Spleen (tissue), 11 donors: Measurements from ENCODE around the gene CPSF4L. TPM values are rescaled to one million over a fixed set of nuclear protein-coding genes. Genes with fewer than 3 reads are reported as not detected.
A peak's percentile ranks its signal among the peaks of the same experiment; 100 is the strongest.
"Not testable (repeated sequence)": the region's sequence is repeated elsewhere in the genome, so short reads cannot be mapped to it uniquely, and the experiment has no call there.

Experiments
- DNase-seq: peaks from one replicate; pipeline ENCODE4 v3.0.0-alpha.2; 2020
- H3K27ac ChIP-seq, 8 donors: fragments of 200-600 bp; sonication (generic) in 7 of 8; 1 replicate in 4 of 8; 2 replicates in 4 of 8; pipeline versions ENCODE4 v1.5.0 to v1.8.0; 2016 to 2021; ENCODE audit warnings: inconsistent platforms in 4 of 8, mild to moderate bottlenecking in 4 of 8, moderate library complexity in 1 of 8
- H3K27me3 ChIP-seq, 7 donors: fragments of 200-600 bp; sonication (generic) in 6 of 7; replicated peaks in 1 of 7; 1 replicate in 4 of 7; 2 replicates in 3 of 7; pipeline versions ENCODE4 v1.5.0 to v1.8.0; 2016 to 2021; ENCODE audit warnings: inconsistent platforms in 3 of 7, mild to moderate bottlenecking in 1 of 7
- H3K36me3 ChIP-seq, 6 donors: fragments of 200-600 bp; sonication (generic) in 5 of 6; 1 replicate in 4 of 6; 2 replicates in 2 of 6; pipeline versions ENCODE4 v1.5.0 to v1.8.0; 2016 to 2021; ENCODE audit warnings: inconsistent platforms in 2 of 6
- H3K4me1 ChIP-seq, 6 donors: fragments of 200-600 bp; sonication (generic) in 5 of 6; 1 replicate in 3 of 6; 2 replicates in 3 of 6; pipeline versions ENCODE4 v1.5.0 to v1.8.0; 2016 to 2021; ENCODE audit warnings: inconsistent platforms in 3 of 6
- H3K4me3 ChIP-seq, 8 donors: fragments of 200-600 bp; sonication (generic) in 7 of 8; 1 replicate in 4 of 8; 2 replicates in 4 of 8; pipeline versions ENCODE4 v1.5.0 to v1.8.0; 2016 to 2021; ENCODE audit warnings: inconsistent platforms in 4 of 8, mild to moderate bottlenecking in 4 of 8, moderate library complexity in 2 of 8
- H3K9me3 ChIP-seq, 8 donors: fragments of 200-600 bp; sonication (generic) in 7 of 8; 1 replicate in 4 of 8; 2 replicates in 4 of 8; pipeline versions ENCODE4 v1.5.0 to v1.8.0; 2016 to 2021; ENCODE audit warnings: inconsistent platforms in 4 of 8
- CTCF ChIP-seq, 11 experiments: fragments of 200-600 bp in 7 of 11; fragments of 450-650 bp in 4 of 11; sonication (generic) in 4 of 11; IDR thresholded peaks in 8 of 11; conservative IDR thresholded peaks in 3 of 11; 1 replicate in 7 of 11; 2 replicates in 4 of 11; pipeline versions ENCODE4 v1.4.0 to v1.8.0; 2016 to 2021; ENCODE audit warnings: antibody characterized with exemption in 11 of 11, inconsistent platforms in 4 of 11, mild to moderate bottlenecking in 1 of 11
- POLR2A ChIP-seq, 3 donors: fragments of 450-650 bp; IDR thresholded peaks; one replicate each; pipeline ENCODE4 v1.5.1; 2017; ENCODE audit warnings: antibody characterized with exemption in 3 of 3, mild to moderate bottlenecking in 1 of 3
- POLR2AphosphoS5 ChIP-seq, 3 donors: sonication (generic); formaldehyde crosslinking; IDR thresholded peaks; one replicate each; pipeline ENCODE4 v1.5.1; 2017; ENCODE audit warnings: antibody characterized with exemption in 3 of 3
- WGBS, 5 donors: extraction: QIAGEN DNeasy Blood & Tissue Kit in 3 of 5; methylation state at CpG; one replicate each; pipeline versions ENCODE4 v1.1.5 to v1.1.7; 2013 to 2018; 5-methylcytosine and 5-hydroxymethylcytosine counted together
- intact Hi-C: fragments of 100-400 bp; cut with DNase I; formaldehyde crosslinking; loops from one replicate; pipeline ENCODE4 v1.15.0; 2023; ENCODE audit warnings: low total_unique reads
- polyA plus RNA-seq, 3 donors: library from polyadenylated mRNA; stranded (reverse); fragments of 200-250 nt; gene quantifications; one replicate each; pipeline ENCODE4 v1.2.1, GENCODE V29; 2013
- total RNA-seq, 7 donors: library from RNA; depleted of rRNA in 3 of 7; stranded (reverse); fragments of >200 nt in 3 of 7; fragmentation: NEBNext Ultra II Directional in 4 of 7; extraction: Animal tissue kit (Norgen Biotek cat#: 25700) in 4 of 7; gene quantifications; one replicate each; pipeline versions ENCODE4 v1.1.0 to v1.2.1, GENCODE V29; 2016 to 2021
- donor health status: healthy with polysubstance abuse.
- donor health status: DM: no; HTN: no; CAD: no; lungs with moderate emphysema.
- donor health status: DM: no; HTN: no; CAD: no.
- donor health status: Bipolar disorder and iron deficiency.
- donor health status: healthy.
- donor health status: DM: no; HTN: no; CAD: no.
- donor health status: DM: yes; HTN: yes; CAD: no.

The CPSF4L gene
- total and polyA plus RNA-seq, 10 donors: not detected

GRCh38 chr17:73265646-73266640 is 4.3 kb upstream of the CPSF4L start:
- DNase-seq: no peak
- H3K36me3 ChIP-seq: no peaks in the 10 kb centered on the region
- peaks cover 0 to 19% (median 2%) of the 10 kb centered on the region in 6 donors for H3K4me1 ChIP-seq
- intact Hi-C loops: no loop called here
- H3K27me3 ChIP-seq: no peaks in the 10 kb centered on the region
- H3K4me3 ChIP-seq: no peak overlapping the region
- peaks cover 0 to 5% (median 0%) of the 10 kb centered on the region in 8 donors for H3K9me3 ChIP-seq
- TF ChIP-seq POLR2AphosphoS5 (IDR thresholded peaks at IDR 0.05): no peak
- TF ChIP-seq CTCF (IDR thresholded peaks at IDR 0.05 in 8 of 11, conservative IDR thresholded peaks at IDR 0.05 in 3 of 11): no peak
- no peak for TF ChIP-seq POLR2A (IDR thresholded peaks at IDR 0.05)
- WGBS, 5 donors: 90 to 92% (median 90%) methylated on average over 24 of the region's 24 CpGs
- no peak overlapping the region for H3K27ac ChIP-seq

DNA sequence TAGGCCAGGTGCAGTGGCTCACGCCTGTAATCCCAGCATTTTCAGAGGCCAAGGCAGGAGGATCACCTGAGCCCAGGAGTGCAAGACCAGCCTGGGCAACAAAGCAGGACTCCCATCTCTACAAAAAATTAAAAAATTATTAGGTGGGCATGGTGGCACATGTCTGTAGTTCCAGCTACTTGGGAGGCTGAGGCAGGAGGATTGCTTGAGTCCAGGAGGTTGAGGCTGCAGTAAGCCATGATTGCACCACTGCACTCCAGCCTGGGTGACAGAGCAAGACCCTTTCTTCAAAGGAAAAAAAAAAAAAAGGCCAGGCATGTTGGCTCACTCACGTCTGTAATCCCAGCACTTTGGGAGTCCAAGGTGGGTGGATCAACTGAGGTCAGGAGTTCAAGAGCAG is 2.8 kb upstream of the CPSF4L start:
- H3K27me3 ChIP-seq, intact Hi-C loops, H3K4me3 ChIP-seq, H3K9me3 ChIP-seq, DNase-seq, H3K36me3 ChIP-seq, H3K27ac ChIP-seq: not testable (repeated sequence)
- WGBS, 5 donors: 71 to 84% (median 79%) methylated on average over 2 of the region's 2 CpGs
- H3K4me1 ChIP-seq: peaks cover 0 to 19% (median 2%) of the 10 kb centered on the region in 6 donors

DNA sequence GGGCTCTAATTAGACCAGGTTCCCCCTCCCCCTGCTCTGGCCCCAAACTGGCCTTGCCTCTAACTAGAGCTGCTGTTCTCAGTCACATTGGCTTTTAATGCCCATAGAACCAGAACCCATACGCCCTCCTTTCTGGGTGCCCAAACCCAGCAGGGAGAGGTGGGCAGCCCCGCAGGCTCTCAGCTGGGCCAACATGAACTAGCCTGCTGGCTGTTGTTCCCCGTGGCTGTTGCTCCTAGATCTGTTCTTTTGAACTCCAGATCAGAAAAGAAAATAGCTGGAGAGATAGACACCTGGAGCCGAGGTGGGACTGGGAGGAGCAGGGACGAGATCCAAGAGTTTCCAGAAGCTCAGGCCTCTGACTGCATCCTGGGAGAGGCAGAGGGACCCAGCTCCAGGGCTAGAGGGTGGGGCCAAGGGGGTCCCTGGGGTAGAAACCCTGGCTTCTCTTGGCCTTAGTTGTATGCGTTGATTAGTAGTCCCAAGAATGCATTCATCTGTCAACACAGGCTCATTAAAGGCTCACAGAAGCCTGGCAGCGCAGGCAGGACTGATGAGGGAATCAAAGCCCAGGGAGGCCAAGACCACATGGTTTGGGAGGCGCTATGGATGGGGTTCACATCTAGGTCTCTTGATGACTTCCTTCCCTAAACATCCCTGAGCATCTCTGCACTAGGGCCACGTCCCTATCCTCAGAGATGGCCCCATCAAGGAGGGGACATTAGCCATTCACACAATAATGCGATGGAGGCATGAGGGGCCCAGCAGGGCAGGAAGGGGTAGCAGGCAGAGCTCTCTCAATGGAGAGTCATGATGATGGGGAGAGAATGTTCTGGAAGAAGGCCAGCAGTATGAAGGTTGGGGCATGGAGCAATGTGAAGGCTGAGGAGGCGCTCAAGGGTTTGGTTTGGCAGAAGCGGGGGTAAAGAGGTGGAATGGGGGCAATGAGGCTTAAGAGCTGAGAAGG is 1.3 kb upstream of the CPSF4L start:
- 78 to 93% (median 83%) methylated on average over 12 of the region's 12 CpGs for WGBS, 5 donors
- no peak for TF ChIP-seq POLR2AphosphoS5 (IDR thresholded peaks at IDR 0.05)
- no peak for TF ChIP-seq POLR2A (IDR thresholded peaks at IDR 0.05)
- TF ChIP-seq CTCF (IDR thresholded peaks at IDR 0.05 in 8 of 11, conservative IDR thresholded peaks at IDR 0.05 in 3 of 11): no peak
- H3K27me3 ChIP-seq: no peaks in the 10 kb centered on the region
- H3K9me3 ChIP-seq: no peaks in the 10 kb centered on the region
- peaks cover 0 to 19% (median 2%) of the 10 kb centered on the region in 6 donors for H3K4me1 ChIP-seq
- H3K27ac ChIP-seq: peak overlapping the region in 6 of 8 donors; percentile 9 to 77 (median 74)
- H3K4me3 ChIP-seq: no peak overlapping the region
- H3K36me3 ChIP-seq: no peaks in the 10 kb centered on the region
- peak; percentile 59 for DNase-seq
- intact Hi-C loops: no loop called here

DNA sequence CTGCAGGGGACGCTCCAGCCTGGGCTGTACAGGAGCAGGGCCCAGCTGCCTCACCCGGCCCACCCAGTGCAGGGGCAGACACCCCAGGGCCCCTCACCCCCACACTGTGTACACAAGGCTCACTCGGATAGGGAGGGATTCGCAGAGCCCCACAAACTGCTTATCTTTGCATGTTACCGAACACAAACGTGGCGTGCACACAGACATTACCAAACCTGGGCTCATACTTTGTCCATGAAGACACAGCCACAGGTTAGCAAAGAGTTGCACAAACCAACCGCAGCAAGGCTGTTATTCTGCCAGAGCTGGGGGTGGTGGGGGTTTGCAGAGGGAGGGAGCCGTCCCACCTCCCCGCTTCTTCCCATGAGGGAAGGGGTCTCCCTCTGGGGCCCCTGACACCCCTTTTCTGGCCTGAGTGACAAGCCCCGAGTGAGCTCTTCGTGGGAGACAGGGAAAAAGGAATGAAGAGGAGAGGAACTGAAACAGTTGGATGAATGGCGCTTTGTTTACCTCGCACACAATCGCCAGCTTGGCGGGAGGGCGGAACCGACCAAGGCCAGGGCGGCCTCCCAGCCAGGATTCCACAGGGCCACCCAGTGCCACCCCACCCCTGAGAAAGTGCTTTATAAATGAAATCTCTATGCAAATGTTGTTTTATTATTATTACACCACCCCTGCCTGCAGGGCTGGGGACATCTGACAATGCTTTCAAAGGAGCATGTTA is 434 bp upstream of the CPSF4L start:
- H3K36me3 ChIP-seq: no peaks in the 10 kb centered on the region
- peaks cover 0 to 19% (median 2%) of the 10 kb centered on the region in 6 donors for H3K4me1 ChIP-seq
- intact Hi-C loops: no loop called here
- H3K27ac ChIP-seq: peak overlapping the region in 7 of 8 donors; percentile 26 to 77 (median 73)
- peak overlapping the region in 1 of 8 donors; percentile 4 for H3K4me3 ChIP-seq
- no peaks in the 10 kb centered on the region for H3K27me3 ChIP-seq
- DNase-seq: peak; percentile 82
- 65 to 84% (median 68%) methylated on average over 16 to 19 of the region's 19 CpGs for WGBS, 5 donors
- TF ChIP-seq POLR2AphosphoS5 (IDR thresholded peaks at IDR 0.05): peak in 2 of 3 donors; percentile 66 to 69
- TF ChIP-seq CTCF (IDR thresholded peaks at IDR 0.05 in 8 of 11, conservative IDR thresholded peaks at IDR 0.05 in 3 of 11): no peak
- H3K9me3 ChIP-seq: no peaks in the 10 kb centered on the region
